Brain microvascular endothelial cell (primary cell): ENCODE measurements around the gene CYBB.

Experiments used
- DNase-seq: peaks from one replicate; pipeline ENCODE4 v3.0.0-alpha.2; 2020
- H3K27ac ChIP-seq: fragments of 250-450 bp; sonication (Bioruptor Pico); 2 replicates; pipeline ENCODE4 v1.5.1; 2020; ENCODE audit warnings: mild to moderate bottlenecking, moderate library complexity
- H3K27me3 ChIP-seq: fragments of 250-450 bp; sonication (Bioruptor Pico); replicated peaks from 2 replicates; pipeline ENCODE4 v1.5.1; 2020; ENCODE audit warnings: mild to moderate bottlenecking
- H3K36me3 ChIP-seq: fragments of 250-450 bp; sonication (Bioruptor Pico); replicated peaks from 2 replicates; pipeline ENCODE4 v1.5.1; 2020; ENCODE audit warnings: mild to moderate bottlenecking
- H3K4me3 ChIP-seq: 2 replicates; pipeline ENCODE4 v1.5.1; 2011; ENCODE audit warnings: low read depth, mild to moderate bottlenecking, control low read depth, low read length, moderate library complexity
- in situ Hi-C: cut with HindIII; loops from 2 replicates; pipeline ENCODE4 v1.10.0; 2017; ENCODE audit warnings: low sequenced_read_pairs, low pct_ligation_motif_present
- TF ChIP-seq, protein P1 (sequence below): IDR thresholded peaks from 2 replicates; pipeline ENCODE4 v1.5.1; 2011; ENCODE audit warnings: low read depth, mild to moderate bottlenecking, moderate library complexity, low read length, control low read depth, inconsistent platforms; ENCODE audit errors: missing control alignments

The CYBB gene

DNA sequence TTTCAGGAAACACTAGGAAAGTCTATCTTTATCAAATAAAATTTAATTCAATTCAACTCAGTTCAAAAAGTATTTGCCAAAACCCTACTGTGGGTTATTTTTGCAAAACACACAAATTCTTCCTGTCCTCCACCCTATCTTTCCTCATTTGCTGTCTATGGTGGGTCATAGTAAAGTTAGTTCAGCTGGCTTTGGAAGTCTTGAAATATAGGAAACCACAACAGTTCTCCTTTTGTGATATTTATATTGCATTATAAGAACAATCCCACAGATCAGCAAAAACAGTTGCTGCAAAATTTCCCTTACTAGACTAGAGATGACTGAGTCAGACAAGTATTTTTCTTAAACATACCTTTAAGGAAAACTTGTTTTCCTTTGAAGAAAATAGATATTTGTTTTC, 22.2 kb downstream of the CYBB start:
- H3K4me3 ChIP-seq: no peak overlapping the region
- in situ Hi-C loops: no loop called here
- no peaks in the 10 kb centered on the region for H3K27me3 ChIP-seq
- no peaks in the 10 kb centered on the region for H3K36me3 ChIP-seq
- no peak overlapping the region for H3K27ac ChIP-seq
- TF ChIP-seq, protein P1, sequence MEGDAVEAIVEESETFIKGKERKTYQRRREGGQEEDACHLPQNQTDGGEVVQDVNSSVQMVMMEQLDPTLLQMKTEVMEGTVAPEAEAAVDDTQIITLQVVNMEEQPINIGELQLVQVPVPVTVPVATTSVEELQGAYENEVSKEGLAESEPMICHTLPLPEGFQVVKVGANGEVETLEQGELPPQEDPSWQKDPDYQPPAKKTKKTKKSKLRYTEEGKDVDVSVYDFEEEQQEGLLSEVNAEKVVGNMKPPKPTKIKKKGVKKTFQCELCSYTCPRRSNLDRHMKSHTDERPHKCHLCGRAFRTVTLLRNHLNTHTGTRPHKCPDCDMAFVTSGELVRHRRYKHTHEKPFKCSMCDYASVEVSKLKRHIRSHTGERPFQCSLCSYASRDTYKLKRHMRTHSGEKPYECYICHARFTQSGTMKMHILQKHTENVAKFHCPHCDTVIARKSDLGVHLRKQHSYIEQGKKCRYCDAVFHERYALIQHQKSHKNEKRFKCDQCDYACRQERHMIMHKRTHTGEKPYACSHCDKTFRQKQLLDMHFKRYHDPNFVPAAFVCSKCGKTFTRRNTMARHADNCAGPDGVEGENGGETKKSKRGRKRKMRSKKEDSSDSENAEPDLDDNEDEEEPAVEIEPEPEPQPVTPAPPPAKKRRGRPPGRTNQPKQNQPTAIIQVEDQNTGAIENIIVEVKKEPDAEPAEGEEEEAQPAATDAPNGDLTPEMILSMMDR: no peak
- no peak for DNase-seq

DNA sequence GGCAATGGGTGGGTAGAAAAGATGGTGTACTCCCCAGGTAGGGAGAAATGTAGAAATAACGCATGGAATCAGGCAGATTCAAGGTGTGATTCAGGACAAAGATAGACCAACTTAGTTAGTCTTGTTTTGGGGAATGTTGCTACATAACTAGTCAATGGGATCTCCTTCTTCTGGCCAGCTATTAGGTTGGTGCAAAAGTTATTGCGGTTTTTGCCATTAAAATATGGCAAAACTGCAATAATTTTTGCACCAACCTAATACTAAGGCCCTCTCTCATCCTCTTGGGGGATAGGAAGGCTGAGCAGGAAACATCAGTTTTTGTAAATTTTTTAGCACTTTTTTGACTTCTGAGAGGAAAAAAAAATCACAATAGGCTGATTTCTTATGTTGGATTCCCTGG, 23.2 kb downstream of the CYBB start:
- TF ChIP-seq, protein P1: no peak
- in situ Hi-C loops: no loop called here
- no peak for DNase-seq
- no peaks in the 10 kb centered on the region for H3K36me3 ChIP-seq
- H3K4me3 ChIP-seq: no peak overlapping the region
- no peak overlapping the region for H3K27ac ChIP-seq
- H3K27me3 ChIP-seq: no peaks in the 10 kb centered on the region

DNA sequence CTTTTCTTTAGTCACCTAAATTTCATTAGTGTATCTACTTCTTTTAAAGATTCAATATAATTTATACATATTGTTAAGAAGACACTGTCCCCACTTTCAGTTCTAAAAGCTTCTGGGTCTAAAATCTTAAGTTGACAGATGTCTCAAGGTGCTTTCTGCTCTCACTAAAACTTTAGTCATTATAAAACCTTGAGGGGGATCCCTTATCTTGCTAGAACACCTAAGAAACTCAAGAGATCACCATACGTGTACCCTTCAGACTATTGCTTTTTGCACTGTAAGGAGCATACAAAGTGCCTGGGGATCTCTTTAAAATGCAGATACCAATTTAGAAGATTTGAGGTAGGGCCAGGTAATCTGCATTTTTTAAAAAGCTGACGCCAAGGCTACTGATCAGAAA, 30.1 kb downstream of the CYBB start:
- TF ChIP-seq, protein P1: no peak
- no peak for DNase-seq
- Histone ChIP-seq H3K27me3 (no peaks in the 10 kb centered on the region), H3K27ac (no peak overlapping the region), H3K4me3 (no peak overlapping the region), H3K36me3 (no peaks in the 10 kb centered on the region)
- in situ Hi-C loops: no loop called here

DNA sequence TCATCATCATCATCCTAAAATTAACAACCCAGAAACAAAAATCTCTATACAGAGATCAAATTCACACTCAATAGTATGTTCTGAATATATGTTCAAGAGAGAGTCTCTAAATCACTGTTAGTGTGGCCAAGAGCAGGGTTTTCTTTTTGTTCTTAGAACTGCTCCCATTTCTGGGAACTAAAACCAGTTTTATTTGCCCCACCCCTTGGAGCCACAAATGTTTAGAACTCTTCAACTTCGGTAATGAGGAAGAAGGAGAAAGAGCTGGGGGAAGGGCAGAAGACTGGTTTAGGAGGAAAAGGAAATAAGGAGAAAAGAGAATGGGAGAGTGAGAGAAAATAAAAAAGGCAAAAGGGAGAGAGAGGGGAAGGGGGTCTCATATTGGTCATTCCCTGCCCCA, 32.3 kb downstream of the CYBB start:
- Histone ChIP-seq H3K27ac (no peak overlapping the region), H3K27me3 (no peaks in the 10 kb centered on the region), H3K4me3 (no peak overlapping the region), H3K36me3 (no peaks in the 10 kb centered on the region)
- in situ Hi-C loops: no loop called here
- TF ChIP-seq, protein P1: no peak
- DNase-seq: no peak

DNA sequence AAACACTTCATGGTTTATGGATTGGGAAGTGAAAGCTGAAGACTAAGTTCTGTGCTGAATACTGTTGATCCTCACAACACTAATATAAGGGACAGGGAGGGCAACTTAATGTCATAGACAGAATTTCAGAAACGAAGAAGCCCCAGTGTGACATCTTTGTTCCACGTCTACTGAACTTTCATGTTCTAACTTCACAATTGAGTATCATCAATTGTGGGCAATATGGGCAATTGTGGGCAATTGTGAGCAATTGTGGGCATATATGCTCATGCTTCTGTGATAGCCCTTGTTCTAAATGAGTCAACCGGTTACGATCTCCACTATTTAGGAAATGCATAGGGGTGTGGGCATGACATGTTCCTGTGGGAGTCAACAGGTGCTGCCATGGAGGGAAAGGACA, 33.7 kb downstream of the CYBB start:
- Histone ChIP-seq H3K27ac (no peak overlapping the region), H3K4me3 (no peak overlapping the region), H3K27me3 (no peaks in the 10 kb centered on the region), H3K36me3 (no peaks in the 10 kb centered on the region)
- in situ Hi-C loops: no loop called here
- TF ChIP-seq, protein P1: no peak
- no peak for DNase-seq

DNA sequence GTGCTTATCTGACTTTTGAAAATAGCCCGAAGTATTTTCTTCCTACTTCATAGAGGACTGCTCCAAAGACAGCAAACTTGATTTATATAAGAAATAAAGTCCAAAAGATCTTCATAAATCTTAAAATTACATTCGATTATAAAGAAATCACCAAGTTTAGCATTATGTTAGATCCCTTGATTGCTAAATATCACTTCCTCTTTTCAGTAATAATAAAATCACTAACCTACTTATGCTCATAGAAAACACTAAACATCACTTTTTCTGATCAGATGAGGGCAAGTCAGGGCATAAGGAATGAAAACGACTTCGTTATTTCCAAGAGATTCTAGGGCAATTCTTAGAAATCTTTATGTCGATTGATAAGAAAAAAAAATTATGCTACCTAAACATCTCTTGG, 35.5 kb downstream of the CYBB start:
- TF ChIP-seq, protein P1: no peak
- no peak overlapping the region for H3K4me3 ChIP-seq
- H3K27ac ChIP-seq: no peak overlapping the region
- H3K27me3 ChIP-seq: no peaks in the 10 kb centered on the region
- H3K36me3 ChIP-seq: no peaks in the 10 kb centered on the region
- DNase-seq: no peak
- in situ Hi-C loops: no loop called here
